WTC11 (cell line): Measurements from ENCODE around the gene RANBP3.

Experiments used
- ATF1 ChIP-seq: sonication (generic); formaldehyde crosslinking; IDR thresholded peaks from 2 replicates; pipeline ENCODE4 v1.8.1; 2023; ENCODE audit warnings: mild to moderate bottlenecking, moderate library complexity, missing genetic modification reagents
- CREB1 ChIP-seq: sonication (generic); formaldehyde crosslinking; IDR thresholded peaks from 2 replicates; pipeline ENCODE4 v1.8.0; 2023; ENCODE audit warnings: mild to moderate bottlenecking, missing genetic modification reagents
- MAX ChIP-seq: sonication (generic); formaldehyde crosslinking; IDR thresholded peaks from 2 replicates; pipeline ENCODE4 v1.8.0; 2022; ENCODE audit warnings: mild to moderate bottlenecking, missing genetic modification reagents
- MLX ChIP-seq: sonication (generic); formaldehyde crosslinking; IDR thresholded peaks from 2 replicates; pipeline ENCODE4 v1.8.1; 2023; ENCODE audit warnings: mild to moderate bottlenecking, missing genetic modification reagents, moderate library complexity
- NR1H2 ChIP-seq: sonication (generic); formaldehyde crosslinking; IDR thresholded peaks from 2 replicates; pipeline ENCODE4 v1.9.0; 2021; ENCODE audit warnings: mild to moderate bottlenecking, moderate library complexity, missing genetic modification reagents
- ZBTB21 ChIP-seq: sonication (generic); formaldehyde crosslinking; IDR thresholded peaks from 2 replicates; pipeline ENCODE4 v1.8.1; 2023; ENCODE audit warnings: mild to moderate bottlenecking, missing genetic modification reagents, borderline replicate concordance
- TF ChIP-seq, protein P1 (sequence below): fragments of 200-600 bp; IDR thresholded peaks from 2 replicates; pipeline ENCODE4 v1.8.0; 2022; ENCODE audit warnings: antibody characterized with exemption
- TF ChIP-seq, protein P2 (sequence below): fragments of 250-450 bp; sonication (Bioruptor Pico); IDR thresholded peaks from 2 replicates; pipeline ENCODE4 v1.9.0; 2021; ENCODE audit warnings: mild to moderate bottlenecking, borderline replicate concordance
- TF ChIP-seq, protein P3 (sequence below): sonication (generic); formaldehyde crosslinking; conservative IDR thresholded peaks from 2 replicates; pipeline ENCODE4 v1.8.1; 2022; ENCODE audit warnings: mild to moderate bottlenecking, missing genetic modification reagents
- TF ChIP-seq, protein P4 (sequence below): sonication (generic); formaldehyde crosslinking; IDR thresholded peaks from 2 replicates; pipeline ENCODE4 v1.8.1; 2023; ENCODE audit warnings: mild to moderate bottlenecking, moderate library complexity, missing genetic modification reagents

DNA sequence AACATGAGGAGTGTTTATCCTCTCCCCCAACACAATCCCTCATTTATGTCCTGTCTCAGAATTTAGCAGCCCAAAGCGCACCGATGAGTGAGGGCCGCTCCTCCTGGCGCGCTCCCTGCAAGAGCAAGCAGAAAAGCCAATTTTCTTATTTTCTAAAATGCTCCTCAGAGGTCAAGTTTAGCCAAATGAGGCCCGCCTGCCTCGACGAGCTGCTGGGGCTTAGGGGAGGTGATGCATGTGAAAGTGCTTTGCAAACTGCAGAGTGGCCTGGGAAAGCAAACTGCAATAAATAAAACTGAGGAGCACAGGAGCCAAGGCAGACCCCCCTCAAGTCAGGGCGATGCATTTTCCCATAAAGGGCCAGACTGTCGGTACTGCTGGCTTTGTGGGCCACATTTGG, 34.9 kb downstream of the RANBP3 start:
- no peak for TF ChIP-seq NR1H2
- TF ChIP-seq, protein P1, sequence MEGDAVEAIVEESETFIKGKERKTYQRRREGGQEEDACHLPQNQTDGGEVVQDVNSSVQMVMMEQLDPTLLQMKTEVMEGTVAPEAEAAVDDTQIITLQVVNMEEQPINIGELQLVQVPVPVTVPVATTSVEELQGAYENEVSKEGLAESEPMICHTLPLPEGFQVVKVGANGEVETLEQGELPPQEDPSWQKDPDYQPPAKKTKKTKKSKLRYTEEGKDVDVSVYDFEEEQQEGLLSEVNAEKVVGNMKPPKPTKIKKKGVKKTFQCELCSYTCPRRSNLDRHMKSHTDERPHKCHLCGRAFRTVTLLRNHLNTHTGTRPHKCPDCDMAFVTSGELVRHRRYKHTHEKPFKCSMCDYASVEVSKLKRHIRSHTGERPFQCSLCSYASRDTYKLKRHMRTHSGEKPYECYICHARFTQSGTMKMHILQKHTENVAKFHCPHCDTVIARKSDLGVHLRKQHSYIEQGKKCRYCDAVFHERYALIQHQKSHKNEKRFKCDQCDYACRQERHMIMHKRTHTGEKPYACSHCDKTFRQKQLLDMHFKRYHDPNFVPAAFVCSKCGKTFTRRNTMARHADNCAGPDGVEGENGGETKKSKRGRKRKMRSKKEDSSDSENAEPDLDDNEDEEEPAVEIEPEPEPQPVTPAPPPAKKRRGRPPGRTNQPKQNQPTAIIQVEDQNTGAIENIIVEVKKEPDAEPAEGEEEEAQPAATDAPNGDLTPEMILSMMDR, result no peak
- TF ChIP-seq, protein P2, sequence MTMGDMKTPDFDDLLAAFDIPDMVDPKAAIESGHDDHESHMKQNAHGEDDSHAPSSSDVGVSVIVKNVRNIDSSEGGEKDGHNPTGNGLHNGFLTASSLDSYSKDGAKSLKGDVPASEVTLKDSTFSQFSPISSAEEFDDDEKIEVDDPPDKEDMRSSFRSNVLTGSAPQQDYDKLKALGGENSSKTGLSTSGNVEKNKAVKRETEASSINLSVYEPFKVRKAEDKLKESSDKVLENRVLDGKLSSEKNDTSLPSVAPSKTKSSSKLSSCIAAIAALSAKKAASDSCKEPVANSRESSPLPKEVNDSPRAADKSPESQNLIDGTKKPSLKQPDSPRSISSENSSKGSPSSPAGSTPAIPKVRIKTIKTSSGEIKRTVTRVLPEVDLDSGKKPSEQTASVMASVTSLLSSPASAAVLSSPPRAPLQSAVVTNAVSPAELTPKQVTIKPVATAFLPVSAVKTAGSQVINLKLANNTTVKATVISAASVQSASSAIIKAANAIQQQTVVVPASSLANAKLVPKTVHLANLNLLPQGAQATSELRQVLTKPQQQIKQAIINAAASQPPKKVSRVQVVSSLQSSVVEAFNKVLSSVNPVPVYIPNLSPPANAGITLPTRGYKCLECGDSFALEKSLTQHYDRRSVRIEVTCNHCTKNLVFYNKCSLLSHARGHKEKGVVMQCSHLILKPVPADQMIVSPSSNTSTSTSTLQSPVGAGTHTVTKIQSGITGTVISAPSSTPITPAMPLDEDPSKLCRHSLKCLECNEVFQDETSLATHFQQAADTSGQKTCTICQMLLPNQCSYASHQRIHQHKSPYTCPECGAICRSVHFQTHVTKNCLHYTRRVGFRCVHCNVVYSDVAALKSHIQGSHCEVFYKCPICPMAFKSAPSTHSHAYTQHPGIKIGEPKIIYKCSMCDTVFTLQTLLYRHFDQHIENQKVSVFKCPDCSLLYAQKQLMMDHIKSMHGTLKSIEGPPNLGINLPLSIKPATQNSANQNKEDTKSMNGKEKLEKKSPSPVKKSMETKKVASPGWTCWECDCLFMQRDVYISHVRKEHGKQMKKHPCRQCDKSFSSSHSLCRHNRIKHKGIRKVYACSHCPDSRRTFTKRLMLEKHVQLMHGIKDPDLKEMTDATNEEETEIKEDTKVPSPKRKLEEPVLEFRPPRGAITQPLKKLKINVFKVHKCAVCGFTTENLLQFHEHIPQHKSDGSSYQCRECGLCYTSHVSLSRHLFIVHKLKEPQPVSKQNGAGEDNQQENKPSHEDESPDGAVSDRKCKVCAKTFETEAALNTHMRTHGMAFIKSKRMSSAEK (CRISPR knock-in tag), result no peak
- TF ChIP-seq, protein P3, sequence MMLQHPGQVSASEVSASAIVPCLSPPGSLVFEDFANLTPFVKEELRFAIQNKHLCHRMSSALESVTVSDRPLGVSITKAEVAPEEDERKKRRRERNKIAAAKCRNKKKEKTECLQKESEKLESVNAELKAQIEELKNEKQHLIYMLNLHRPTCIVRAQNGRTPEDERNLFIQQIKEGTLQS (CRISPR knock-in tag), result no peak
- no peak for TF ChIP-seq CREB1 (CRISPR knock-in tag)
- TF ChIP-seq, protein P4, sequence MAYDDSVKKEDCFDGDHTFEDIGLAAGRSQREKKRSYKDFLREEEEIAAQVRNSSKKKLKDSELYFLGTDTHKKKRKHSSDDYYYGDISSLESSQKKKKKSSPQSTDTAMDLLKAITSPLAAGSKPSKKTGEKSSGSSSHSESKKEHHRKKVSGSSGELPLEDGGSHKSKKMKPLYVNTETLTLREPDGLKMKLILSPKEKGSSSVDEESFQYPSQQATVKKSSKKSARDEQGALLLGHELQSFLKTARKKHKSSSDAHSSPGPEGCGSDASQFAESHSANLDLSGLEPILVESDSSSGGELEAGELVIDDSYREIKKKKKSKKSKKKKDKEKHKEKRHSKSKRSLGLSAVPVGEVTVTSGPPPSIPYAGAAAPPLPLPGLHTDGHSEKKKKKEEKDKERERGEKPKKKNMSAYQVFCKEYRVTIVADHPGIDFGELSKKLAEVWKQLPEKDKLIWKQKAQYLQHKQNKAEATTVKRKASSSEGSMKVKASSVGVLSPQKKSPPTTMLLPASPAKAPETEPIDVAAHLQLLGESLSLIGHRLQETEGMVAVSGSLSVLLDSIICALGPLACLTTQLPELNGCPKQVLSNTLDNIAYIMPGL (CRISPR knock-in tag), result no peak
- no peak for TF ChIP-seq ATF1 (CRISPR knock-in tag)
- no peak for TF ChIP-seq ZBTB21 (CRISPR knock-in tag)
- TF ChIP-seq MLX, result no peak
- TF ChIP-seq MAX, result no peak
